ENCODE results near the gene TAGAP.

GRCh38 chr6:158996856-158997255 lies 47.9 kb downstream of the TAGAP start:
- TF ChIP-seq, protein P1, sequence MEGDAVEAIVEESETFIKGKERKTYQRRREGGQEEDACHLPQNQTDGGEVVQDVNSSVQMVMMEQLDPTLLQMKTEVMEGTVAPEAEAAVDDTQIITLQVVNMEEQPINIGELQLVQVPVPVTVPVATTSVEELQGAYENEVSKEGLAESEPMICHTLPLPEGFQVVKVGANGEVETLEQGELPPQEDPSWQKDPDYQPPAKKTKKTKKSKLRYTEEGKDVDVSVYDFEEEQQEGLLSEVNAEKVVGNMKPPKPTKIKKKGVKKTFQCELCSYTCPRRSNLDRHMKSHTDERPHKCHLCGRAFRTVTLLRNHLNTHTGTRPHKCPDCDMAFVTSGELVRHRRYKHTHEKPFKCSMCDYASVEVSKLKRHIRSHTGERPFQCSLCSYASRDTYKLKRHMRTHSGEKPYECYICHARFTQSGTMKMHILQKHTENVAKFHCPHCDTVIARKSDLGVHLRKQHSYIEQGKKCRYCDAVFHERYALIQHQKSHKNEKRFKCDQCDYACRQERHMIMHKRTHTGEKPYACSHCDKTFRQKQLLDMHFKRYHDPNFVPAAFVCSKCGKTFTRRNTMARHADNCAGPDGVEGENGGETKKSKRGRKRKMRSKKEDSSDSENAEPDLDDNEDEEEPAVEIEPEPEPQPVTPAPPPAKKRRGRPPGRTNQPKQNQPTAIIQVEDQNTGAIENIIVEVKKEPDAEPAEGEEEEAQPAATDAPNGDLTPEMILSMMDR (optimal IDR thresholded peaks at IDR 0.05 in 1 of 3, IDR thresholded peaks at IDR 0.05 in 1 of 3, conservative IDR thresholded peaks at IDR 0.05 in 1 of 3; ENCODE audit: extremely low read depth in 1 of 3, insufficient read depth in 2 of 3, low read length in 3 of 3) = no peak
- TF ChIP-seq EZH2 (IDR thresholded peaks at IDR 0.05; ENCODE audit: low read length) = no peak

All from keratinocyte (primary cell).